IPS-18c (cell line): ENCODE measurements around the gene TPRN.
A peak's percentile ranks its signal among the peaks of the same experiment; 100 is the strongest.

Experiments
- H3K4me3 ChIP-seq: 2 replicates; pipeline ENCODE4 v1.7.0; 2013; ENCODE audit warnings: low read depth, mild to moderate bottlenecking, low read length, moderate library complexity; ENCODE audit not compliant: insufficient read depth
- H3K9me3 ChIP-seq: one replicate; pipeline ENCODE4 v1.6.1; 2013; ENCODE audit warnings: mild to moderate bottlenecking, low read length, moderate library complexity; ENCODE audit not compliant: control insufficient read depth, insufficient read depth

Gene TPRN

DNA sequence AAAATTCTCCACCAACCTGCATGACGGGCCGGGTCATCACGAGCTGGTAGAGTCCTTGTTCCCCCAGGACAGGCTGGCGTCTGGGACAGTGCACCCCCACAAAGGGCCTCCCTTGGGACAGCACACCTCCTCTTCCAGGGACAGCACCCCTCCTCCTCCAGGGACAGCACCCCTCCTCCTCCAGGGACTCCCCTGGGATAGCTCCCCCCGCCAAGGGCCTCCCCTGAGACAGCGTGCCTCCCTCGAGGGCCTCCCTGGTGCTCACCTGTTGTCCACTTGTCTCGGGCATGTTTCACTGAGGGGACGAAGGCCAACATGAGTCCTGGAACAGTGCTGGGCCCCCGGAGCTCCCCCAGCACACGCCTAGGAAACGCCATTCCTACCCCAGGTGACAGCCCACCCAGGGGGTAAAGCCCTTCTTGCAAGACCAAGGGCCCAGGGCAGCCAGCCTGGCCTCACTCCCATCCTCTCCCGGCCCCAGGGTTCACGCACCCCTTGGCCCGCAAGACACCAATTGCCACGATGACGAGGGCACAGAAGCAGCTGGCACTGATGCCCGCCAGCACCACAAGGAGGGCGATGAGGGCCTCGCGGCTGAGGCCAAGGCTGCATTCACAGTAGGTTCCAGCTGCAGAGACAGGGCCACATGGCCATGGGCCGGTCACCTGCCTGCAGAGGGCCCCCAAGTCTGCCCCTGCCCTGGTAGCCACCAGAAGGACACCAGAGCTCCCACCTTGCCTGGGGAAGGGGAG lies 29.2 kb downstream of the TPRN start:
- no peak overlapping the region for H3K4me3 ChIP-seq
- H3K9me3 ChIP-seq = no peaks in the 10 kb centered on the region

DNA sequence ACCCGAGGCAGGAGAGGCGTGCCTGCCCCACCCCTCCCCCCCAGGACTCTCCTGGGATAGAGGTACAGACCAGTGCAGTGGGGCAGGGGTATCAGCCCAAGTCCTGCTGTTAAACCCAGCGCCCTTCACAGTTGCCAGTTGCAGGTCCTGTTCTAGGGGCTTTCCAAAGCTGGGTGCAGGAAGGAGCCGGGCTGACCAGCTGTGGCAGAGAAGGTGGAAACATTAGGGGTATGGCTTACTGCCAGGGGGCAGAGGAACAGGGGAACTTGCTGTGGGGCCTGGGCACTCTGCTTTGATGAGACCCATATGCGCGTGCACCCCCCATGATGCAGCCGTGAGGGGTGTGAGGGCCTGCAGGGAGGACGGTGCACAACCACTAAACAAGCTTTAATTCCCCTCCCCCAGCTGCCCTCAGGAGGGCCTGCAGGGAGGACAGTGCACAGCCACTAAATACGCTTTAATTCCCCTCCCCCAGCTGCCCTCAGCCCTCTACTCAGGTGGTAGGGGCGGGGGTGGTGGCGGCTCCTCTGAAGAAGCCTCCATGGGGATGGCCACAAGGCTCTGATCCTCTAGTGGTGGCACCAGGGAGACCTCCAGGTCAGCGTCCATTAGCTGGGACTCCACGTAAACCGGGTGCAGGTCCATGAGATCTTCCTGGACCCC lies 29.9 kb downstream of the TPRN start:
- Histone ChIP-seq H3K4me3 (no peak overlapping the region), H3K9me3 (no peaks in the 10 kb centered on the region)

DNA sequence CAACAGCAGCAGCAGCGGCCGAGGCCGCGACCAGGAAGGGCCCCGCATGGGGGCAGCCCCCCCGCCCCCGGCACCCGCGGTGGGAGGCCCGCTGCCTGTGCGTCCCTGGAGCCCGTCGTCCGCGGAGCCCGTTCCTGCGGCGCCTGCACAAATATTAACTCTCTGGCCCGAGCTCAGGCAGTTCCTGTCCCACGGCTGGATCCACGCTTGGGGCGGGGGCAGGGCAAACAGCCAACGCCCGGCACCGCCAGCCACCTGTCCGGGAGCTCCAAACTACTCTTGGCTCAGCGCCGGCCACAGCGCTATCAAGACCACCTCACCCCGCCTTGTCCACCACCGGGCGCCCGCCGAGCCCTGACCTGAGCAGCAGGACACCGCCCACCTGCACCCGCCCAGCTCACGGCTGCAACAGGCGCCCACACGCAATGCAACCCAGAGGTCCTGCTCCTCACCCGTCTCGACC lies 30.6 kb downstream of the TPRN start, which contains the start of gene LRRC26:
Gene LRRC26 (minus strand): TSS at position 156 of the 463 bp plus-strand sequence. CDS start 108 bp downstream, at position 48.
- peak within 1 kb of the TSS; percentile 62 for H3K4me3 ChIP-seq
- no peaks in the 10 kb centered on the region for H3K9me3 ChIP-seq

DNA sequence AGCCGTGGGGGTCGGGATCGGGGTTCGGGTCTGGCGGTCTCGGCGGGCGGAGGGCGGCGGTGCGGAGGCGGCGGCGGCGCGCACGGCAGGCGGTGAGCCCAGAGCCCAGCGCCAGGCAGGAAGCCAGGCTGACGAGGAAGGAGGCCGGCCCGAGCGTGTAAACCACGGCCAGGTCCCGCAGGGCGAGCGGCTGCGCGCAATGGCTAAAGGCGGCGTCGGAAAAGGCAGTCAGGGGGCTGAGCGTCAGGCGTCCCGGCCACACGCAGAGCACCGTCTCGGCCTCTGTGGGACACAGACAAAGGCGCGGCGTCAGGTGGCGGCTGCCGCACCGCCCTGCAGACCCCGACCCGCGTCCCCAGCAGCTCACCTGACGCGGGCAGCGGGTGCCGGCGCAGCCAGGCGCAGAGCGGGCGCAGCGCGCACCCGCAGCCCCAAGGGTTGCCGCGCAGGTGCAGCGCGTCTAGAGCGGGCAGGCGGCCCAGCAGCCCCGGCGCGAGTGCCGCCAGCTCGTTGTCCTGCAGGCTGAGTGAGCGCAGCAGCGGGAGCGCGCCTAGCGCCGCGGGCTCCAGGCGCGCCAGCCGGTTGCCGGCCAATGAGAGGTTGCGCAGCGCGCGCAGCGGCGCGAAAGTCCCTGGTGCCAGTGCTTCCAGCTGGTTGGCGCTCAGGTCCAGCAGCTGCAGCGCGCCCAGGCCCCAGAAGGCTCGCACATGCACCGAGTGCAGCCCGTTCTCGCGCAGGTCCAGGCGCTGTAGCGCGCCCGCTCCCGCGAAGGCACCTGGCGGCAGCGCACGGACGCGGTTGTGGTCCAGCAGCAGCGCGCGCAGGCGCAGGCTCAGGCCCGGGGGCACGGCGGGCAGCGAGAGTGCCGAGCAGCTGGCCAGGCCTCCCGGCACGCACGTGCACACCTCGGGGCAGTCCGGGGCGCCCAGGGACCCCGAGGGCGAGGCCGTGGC lies 31.4 kb downstream of the TPRN start:
- Histone ChIP-seq H3K4me3 (peak overlapping the region; percentile 62), H3K9me3 (no peaks in the 10 kb centered on the region)

DNA sequence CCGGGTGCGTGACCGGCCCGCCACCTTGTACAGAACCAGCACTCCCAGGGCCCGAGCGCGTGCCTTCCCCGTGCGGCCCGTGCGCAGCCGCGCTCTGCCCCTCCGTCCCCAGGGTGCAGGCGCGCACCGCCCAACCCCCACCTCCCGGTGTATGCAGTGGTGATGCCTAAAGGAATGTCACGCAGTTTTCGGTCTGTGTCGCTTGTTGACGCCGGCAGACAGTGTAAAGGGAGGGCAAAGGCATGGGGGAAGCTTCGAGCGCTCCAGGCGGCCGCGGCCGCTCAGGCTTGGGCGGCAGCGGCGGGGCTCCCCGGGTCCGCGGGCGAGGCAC lies 32.0 kb downstream of the TPRN start:
- Histone ChIP-seq H3K4me3 (peak overlapping the region; percentile 62), H3K9me3 (no peaks in the 10 kb centered on the region)

DNA sequence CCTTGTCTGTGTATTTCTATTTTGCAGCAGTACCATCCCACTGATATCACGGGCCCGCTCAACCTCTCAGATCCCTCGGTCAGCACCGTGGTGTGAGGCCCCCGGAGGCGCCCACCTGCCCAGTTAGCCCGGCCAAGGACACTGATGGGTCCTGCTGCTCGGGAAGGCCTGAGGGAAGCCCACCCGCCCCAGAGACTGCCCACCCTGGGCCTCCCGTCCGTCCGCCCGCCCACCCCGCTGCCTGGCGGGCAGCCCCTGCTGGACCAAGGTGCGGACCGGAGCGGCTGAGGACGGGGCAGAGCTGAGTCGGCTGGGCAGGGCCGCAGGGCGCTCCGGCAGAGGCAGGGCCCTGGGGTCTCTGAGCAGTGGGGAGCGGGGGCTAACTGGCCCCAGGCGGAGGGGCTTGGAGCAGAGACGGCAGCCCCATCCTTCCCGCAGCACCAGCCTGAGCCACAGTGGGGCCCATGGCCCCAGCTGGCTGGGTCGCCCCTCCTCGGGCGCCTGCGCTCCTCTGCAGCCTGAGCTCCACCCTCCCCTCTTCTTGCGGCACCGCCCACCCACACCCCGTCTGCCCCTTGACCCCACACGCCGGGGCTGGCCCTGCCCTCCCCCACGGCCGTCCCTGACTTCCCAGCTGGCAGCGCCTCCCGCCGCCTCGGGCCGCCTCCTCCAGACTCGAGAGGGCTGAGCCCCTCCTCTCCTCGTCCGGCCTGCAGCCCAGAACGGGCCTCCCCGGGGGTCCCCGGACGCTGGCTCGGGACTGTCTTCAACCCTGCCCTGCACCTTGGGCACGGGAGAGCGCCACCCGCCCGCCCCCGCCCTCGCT lies 32.6 kb downstream of the TPRN start:
- Histone ChIP-seq H3K4me3 (peak overlapping the region; percentile 34), H3K9me3 (no peaks in the 10 kb centered on the region)

DNA sequence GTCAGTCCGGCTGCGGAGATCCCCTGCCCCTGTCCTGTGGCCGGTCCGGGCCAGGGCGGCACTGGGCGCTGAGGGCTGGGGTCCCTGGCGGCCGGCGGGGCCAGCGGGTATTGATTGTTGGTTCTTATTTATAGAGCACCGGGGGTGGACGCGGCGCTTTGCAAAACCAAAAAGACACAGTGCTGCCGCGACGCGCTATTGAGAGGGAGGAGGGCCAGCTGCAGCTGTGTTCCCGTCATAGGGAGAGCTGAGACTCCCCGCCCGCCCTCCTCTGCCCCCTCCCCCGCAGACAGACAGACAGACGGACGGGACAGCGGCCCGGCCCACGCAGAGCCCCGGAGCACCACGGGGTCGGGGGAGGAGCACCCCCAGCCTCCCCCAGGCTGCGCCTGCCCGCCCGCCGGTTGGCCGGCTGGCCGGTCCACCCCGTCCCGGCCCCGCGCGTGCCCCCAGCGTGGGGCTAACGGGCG lies 33.2 kb downstream of the TPRN start:
- H3K9me3 ChIP-seq = no peaks in the 10 kb centered on the region
- H3K4me3 ChIP-seq = no peak overlapping the region

DNA sequence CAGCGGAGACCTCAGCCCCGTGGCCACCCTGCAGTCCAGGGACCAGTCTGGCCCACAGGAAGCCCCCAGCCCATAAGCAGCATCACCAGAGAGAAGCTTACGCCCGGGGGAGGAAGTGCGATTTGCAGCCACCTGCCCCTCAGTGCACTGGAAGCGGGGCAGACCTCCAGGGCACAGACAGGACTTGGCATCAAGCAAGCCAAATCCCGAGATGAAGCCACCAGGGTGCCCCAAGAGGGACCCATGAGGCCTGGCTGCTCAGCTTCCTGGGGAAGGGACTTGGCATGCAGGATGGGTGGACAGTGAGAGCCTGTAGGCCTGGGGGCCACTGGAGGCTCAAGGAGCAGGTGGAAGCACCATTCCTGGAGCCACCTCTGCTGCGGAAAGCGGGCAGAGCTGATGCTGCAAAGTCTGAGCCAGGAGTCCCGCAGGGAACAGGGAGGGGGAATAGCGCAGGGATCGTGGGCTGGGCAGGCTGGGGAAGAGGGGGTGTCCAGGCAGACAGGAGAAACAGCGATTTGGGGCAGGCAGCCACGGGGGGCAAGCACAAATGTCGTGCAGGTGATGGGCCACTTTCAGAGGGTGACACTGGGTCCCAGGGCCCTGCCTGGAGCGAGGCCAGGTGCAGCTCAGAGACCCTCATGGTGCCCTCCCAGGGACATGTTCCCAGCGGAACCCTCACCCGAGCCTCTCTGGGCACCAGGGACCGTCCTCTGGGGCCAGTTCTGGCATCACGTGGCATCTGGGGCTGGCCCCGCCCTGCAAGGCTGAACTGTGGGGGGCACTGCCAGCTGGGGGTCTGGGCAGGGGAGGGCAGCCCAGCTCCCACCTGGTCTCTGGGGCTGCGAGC lies 33.9 kb downstream of the TPRN start:
- H3K9me3 ChIP-seq = no peaks in the 10 kb centered on the region
- H3K4me3 ChIP-seq = no peak overlapping the region

DNA sequence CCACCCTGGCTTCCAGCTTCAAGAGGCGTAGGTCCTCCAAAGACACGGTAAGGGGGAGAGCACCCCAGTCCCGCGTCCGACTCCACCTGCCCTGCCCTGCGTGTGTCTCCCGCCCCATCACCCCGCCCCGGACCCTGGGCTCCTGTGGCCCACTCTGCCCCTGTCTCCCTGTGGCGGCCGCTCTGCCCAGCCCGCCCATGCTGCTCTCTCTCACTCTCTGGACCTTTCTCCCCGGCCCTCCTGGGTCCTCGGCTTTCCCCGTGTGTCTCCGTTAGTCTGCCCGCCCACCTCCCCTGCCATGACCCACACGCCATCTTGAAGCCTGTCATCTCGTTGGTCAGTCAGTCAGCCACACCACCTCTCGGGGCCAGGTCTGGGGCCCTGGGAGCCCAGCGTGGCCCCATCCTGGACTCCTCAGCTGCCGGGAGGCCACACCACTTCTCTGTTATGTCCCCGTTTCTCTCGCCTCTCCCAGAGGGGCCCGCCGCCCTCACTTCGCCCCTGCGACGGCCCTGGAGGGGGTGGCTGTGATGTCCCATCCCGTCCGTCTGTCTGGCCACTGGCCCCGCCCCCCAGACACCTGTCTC lies 35.2 kb downstream of the TPRN start:
- Histone ChIP-seq H3K9me3 (no peaks in the 10 kb centered on the region), H3K4me3 (no peak overlapping the region)

DNA sequence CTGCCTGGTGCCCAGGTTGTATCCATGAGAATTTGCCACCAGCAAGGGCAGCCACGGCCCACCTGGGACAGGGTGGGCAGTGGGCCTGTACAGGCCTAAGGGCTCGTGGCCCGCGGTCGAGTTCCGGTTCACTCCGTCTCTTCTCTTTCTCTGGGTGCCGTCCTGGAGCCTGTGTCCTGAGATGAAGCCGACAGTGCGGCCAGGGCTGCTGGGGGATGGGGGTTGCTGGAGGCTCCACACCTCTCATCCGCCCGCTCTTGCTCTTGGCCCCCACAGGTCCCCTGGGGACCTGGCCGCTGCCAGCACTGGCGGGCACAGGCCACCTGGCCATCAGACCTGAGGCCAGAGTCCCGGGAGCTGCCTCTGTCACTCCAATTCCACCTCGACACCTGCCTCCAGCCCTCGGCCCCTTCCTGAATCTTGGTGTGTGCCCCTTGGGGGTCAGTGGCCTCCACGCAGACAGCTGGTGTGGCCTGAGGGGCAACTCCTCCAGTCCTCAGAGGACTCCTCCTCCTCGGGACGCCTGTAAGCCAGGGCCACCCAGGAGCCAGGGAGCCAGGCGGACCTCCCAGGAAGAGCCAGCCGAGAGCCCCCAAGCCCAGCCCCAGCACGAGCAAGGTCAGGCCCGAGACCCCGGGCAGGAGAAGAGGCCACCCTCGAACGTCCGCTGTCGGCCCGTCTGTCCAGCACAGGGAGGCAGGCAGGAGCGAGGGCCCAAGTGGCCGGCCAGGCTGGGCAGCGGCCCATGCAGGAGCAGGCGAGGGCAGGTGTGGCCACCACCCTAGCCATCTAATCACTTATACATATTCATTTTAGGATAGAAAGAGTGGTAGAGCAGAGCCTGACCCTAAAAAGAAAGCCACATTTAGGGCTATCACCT lies 35.9 kb downstream of the TPRN start:
- no peak overlapping the region for H3K4me3 ChIP-seq
- no peaks in the 10 kb centered on the region for H3K9me3 ChIP-seq

DNA sequence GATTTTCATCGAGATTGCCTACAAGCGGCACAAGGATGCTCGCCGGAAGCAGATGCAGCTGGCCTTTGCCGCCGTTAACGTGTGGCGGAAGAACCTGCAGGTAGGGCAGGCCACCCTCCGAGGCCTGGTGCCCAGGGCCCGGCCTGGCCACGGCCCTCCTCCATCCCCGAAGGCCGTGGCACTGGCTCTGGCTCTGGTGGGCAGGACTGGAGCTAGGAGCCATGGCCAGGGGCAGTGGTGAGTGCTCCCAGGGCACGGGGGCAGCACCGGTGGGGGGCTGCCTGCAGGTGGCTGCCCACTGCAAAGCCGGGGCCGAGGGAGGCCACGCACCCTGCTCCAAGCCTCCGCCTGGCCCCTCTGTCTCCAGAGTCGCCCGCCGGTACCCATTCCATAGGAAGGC lies 36.7 kb downstream of the TPRN start:
- Histone ChIP-seq H3K9me3 (no peaks in the 10 kb centered on the region), H3K4me3 (no peak overlapping the region)

DNA sequence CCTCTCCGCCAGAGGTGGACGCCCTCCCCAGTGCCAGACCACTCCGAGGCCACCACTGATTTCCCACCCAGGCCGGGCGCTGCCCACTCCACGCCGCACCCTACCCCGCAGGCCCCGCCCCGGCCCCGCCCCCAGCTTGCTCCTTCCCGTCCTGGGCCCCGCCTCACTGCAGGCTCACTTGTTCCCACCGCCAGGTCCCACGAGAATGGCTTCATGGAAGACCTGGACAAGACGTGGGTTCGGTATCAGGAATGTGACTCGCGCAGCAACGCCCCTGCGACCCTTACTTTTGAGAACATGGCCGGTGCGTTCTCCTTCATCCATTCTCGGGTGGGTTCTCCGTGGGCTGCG lies 37.2 kb downstream of the TPRN start:
- H3K9me3 ChIP-seq = no peaks in the 10 kb centered on the region
- peak overlapping the region; percentile 25; the same call in 1 of the 2 replicates for H3K4me3 ChIP-seq

DNA sequence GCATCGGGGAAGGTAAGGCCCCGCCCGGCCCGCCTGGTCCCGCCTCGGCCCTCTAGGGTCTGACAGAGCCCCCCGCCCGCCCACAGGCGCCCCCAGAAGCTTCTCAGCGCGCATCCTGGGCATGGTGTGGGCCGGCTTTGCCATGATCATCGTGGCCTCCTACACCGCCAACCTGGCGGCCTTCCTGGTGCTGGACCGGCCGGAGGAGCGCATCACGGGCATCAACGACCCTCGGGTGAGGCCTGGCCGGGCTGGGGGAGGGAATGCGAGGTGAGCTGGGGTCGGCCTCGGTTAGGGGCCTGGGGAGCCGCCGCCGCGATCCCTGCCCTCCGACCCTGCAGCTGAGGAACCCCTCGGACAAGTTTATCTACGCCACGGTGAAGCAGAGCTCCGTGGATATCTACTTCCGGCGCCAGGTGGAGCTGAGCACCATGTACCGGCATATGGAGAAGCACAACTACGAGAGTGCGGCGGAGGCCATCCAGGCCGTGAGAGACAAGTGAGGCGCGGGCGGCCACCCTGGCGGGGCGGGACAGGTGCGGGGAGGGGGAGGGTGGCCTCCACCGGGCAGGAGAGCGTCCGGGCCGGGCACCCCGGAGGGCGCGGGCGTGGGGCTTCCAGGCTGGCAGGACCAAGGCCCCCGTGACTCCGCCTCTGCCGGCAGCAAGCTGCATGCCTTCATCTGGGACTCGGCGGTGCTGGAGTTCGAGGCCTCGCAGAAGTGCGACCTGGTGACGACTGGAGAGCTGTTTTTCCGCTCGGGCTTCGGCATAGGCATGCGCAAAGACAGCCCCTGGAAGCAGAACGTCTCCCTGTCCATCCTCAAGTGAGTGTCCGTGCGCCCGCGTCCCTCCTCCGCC lies 37.8 kb downstream of the TPRN start:
- peak overlapping the region; percentile 28; the same call in 1 of the 2 replicates for H3K4me3 ChIP-seq
- no peaks in the 10 kb centered on the region for H3K9me3 ChIP-seq
